KOPT-K1 (cell line): ENCODE measurements around the gene ANO10.
"Not testable (repeated sequence)": the region's sequence is repeated elsewhere in the genome, so short reads cannot be mapped to it uniquely, and the experiment has no call there.

Experiments
- H3K27ac ChIP-seq: fragments of 200-600 bp; sonication (generic); 2 replicates; pipeline ENCODE4 v1.5.1; 2016; ENCODE audit warnings: antibody characterized with exemption, mild to moderate bottlenecking, low read depth, low read length; ENCODE audit not compliant: poor library complexity, severe bottlenecking
- H3K36me3 ChIP-seq: fragments of 200-600 bp; sonication (generic); 2 replicates; pipeline ENCODE4 v1.5.1; 2017; ENCODE audit warnings: antibody characterized with exemption, mild to moderate bottlenecking, low read length, moderate library complexity; ENCODE audit not compliant: insufficient read depth
- H3K9me3 ChIP-seq: fragments of 200-600 bp; sonication (generic); 2 replicates; pipeline ENCODE4 v1.5.1; 2017; ENCODE audit warnings: antibody characterized with exemption, low read length, mild to moderate bottlenecking; ENCODE audit not compliant: insufficient read depth, poor library complexity, severe bottlenecking

The ANO10 gene

DNA sequence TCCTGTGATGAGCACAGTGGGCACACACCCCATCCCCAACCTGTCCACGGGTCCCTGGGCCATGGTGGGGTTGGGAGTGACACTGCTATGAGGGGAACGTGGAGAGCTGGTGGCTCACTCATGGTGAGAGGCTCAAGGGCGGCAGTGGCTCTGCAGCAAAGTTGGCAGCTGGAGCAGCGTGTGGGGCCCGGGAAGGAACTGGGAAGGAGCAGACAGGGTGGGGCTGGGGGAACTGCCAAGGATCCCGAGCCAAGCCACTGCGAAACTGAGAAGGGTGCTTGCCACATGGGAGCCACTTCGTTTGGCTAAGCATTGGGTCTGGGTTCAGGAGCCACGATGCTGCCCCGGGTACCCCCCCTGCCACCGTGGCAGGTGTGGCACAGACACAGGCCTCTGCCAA lies 255.3 kb downstream of the ANO10 start:
- Histone ChIP-seq H3K9me3 (no peaks in the 10 kb centered on the region), H3K27ac (no peak overlapping the region), H3K36me3 (no peaks in the 10 kb centered on the region)

- no peak overlapping the region for H3K27ac ChIP-seq
Measured at GRCh38 chr3:43365601-43366305, 256.1 kb downstream of the ANO10 start.

GRCh38 chr3:43364926-43365325 lies 256.9 kb downstream of the ANO10 start:
- no peak overlapping the region for H3K27ac ChIP-seq
- H3K9me3 ChIP-seq = no peaks in the 10 kb centered on the region

More at GRCh38 chr3:43365601-43366305, 256.1 kb downstream of the ANO10 start:
- Histone ChIP-seq H3K9me3 (no peaks in the 10 kb centered on the region), H3K36me3 (no peaks in the 10 kb centered on the region)

GRCh38 chr3:43364494-43364893 lies 257.3 kb downstream of the ANO10 start:
- no peaks in the 10 kb centered on the region for H3K9me3 ChIP-seq
- no peak overlapping the region for H3K27ac ChIP-seq
- no peaks in the 10 kb centered on the region for H3K36me3 ChIP-seq

More at GRCh38 chr3:43364926-43365325, 256.9 kb downstream of the ANO10 start:
- H3K36me3 ChIP-seq = no peaks in the 10 kb centered on the region

DNA sequence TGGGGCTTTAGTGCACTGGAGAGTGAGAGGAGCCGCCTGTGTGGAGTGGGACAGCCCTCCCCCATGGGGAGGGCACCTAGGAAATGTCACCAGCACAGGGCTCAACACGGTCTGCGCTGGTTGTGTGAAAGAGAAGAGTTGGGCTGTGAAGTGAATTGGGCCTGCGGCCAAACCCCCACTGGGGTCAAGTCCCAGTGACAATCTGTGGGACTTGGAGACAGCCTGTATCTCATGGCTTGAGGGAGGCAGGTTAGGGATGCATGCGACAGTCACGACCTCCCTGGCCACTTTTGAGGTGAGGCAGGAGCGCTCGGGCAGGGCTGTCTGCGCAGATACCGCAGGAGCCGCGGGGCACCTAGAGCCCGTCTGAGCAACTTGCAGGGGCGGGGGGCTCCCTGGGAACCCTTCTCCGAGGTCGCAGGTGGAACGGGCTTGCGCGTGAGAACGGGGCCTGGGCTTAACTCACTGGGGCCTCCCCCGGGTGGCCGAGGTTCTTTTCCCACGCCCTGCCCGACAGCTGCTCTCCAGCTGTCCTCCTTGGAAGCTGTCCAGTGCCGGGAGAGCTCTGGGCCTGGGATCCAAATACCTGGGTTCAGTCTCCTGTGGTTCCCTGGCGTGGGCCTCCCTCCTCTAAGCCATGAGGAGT lies 258.1 kb downstream of the ANO10 start:
- H3K9me3 ChIP-seq = no peaks in the 10 kb centered on the region
- no peaks in the 10 kb centered on the region for H3K36me3 ChIP-seq
- no peak overlapping the region for H3K27ac ChIP-seq

GRCh38 chr3:43362961-43363360 lies 258.9 kb downstream of the ANO10 start:
- Histone ChIP-seq H3K36me3 (no peaks in the 10 kb centered on the region), H3K27ac (no peak overlapping the region), H3K9me3 (no peaks in the 10 kb centered on the region)

DNA sequence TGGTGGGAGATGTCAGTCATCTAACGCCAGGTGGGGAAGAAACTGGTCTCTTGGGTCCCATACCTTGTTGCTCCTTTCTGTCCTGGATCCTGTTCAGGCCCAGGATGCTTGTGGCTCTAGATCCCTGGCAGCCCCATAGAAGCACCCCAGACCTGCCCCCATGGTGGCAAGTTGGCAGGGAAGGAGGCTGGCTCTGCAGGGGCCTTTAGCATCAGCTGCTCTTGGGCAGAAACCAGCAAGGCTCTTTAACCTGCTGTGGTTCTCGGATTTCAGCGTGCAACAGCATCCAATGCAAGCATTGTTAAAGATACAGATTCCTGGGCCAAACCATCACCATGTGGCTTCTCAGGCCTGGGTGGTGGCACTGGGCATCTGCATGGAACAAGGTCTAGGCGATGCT lies 259.6 kb downstream of the ANO10 start:
- no peaks in the 10 kb centered on the region for H3K9me3 ChIP-seq
- H3K36me3 ChIP-seq = no peaks in the 10 kb centered on the region
- H3K27ac ChIP-seq = no peak overlapping the region

- Histone ChIP-seq H3K27ac (no peak overlapping the region), H3K36me3 (no peaks in the 10 kb centered on the region), H3K9me3 (peaks cover 9% of the 10 kb centered on the region)
Measured at GRCh38 chr3:43361077-43361476, 260.7 kb downstream of the ANO10 start.

DNA sequence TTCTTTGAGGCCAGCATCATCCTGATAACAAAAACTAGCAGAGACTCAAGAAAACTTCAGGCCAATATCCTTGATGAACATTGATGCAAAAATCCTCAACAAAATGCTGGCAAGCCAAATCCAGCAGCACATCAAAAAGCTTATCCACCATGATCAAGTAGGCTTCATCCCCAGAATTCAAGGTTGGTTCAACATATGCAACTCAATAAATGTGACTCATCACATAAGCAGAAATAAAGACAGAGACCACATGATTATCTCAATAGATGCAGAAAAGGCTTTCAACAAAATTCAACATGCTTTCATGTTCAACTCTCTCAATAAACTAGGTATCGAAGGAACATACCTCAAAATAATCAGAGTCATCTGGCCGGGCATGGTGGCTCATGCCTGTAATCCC lies 265.8 kb downstream of the ANO10 start:
- H3K9me3 ChIP-seq = peaks cover 56% of the 10 kb centered on the region
- peaks cover 10% of the 10 kb centered on the region; the same call in 1 of the 2 replicates for H3K36me3 ChIP-seq
- H3K27ac ChIP-seq = not testable (repeated sequence)

DNA sequence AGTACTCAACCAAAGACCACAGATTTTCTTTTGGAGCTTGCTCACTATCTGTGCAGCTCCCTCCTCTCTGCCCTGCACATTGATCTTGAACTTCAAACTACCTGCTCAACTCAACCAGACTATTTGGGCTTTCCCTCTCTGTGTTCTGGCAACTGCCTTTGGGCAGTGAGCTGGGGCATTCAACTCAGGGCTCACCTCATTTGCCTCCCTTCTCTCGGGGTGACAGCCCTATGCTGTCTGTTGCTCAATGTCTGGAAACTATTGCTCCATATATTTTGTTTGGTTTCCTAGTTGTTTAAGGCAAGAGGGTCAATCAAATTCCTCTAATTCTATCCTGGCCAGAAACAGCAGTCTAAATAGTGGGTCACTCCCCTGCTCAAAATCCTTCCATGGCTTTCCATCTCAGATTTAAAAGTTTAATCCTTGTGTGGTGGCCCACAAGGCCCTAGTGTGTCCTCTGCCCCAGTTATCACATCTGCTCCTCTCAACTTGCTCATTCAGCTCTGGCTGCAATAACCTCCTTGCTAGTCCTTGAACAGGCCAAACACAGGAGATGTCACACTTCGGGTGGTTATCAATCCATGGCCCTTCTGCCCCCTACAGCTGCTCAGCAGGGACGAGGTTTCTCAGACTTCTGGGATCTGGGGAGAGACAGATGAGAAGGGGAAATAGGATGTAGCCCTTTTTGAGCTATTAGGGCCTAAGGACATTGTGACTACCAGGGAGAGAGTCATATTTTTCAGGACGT lies 267.7 kb downstream of the ANO10 start:
- Histone ChIP-seq H3K36me3 (peaks cover 28% of the 10 kb centered on the region), H3K27ac (no peak overlapping the region), H3K9me3 (peaks cover 56% of the 10 kb centered on the region)

DNA sequence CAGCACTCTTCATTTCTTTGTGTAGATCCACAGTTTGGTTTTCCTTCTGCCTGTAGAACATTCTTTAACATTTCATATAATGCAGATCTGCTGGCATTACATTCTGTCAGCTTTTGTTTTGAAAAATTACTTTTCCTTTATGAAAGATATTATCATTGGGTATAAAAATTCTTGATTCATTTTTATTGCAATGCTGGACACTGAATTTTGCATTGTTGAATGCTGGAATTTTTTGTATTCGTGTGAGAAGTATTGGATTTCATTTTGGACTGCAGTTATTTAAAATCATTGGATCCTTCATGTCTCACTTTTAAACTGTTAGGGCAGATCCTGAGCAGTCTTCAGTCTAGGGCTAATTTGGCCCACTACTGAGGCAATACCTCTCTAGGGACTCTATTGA lies 268.4 kb downstream of the ANO10 start:
- H3K36me3 ChIP-seq = peaks cover 35% of the 10 kb centered on the region
- peaks cover 56% of the 10 kb centered on the region for H3K9me3 ChIP-seq
- H3K27ac ChIP-seq = no peak overlapping the region

- H3K36me3 ChIP-seq = peaks cover 61% of the 10 kb centered on the region
Measured at GRCh38 chr3:43349716-43350115, 272.1 kb downstream of the ANO10 start.

DNA sequence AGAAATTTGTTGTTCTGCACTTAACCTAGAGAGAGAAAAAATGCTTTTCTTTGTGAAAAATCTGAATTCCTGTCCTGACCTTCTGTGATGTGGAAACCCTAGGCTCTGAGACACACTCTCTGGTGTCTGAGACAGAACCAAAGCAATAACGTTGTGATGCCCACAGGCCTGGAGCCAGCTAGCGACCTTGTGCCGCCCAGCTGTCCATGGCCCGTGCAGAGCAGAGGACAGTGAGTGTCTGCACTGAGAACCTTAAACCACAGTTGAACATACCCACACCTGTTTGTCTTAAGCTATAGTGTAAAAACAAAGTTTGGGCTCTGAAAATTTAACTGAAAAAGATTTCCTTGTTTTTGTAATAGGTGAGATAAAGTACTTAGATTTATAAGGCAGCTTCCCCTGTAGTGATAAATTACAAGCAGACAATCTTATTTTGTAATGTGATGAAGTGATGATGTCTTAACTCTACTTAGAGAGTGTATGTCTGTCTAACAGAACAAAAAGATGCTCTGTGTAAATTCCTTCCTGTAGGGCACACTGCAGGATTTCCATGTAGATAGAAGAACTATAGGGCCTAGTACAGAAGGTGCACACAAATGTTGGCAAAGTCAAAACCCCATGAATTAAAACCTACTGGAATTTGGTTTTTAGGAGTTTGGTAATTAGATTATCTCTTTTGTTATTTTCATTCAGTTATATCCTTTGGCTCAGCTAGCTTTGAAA lies 272.8 kb downstream of the ANO10 start:
- H3K9me3 ChIP-seq = peaks cover 27% of the 10 kb centered on the region
- no peak overlapping the region for H3K27ac ChIP-seq
- H3K36me3 ChIP-seq = peaks cover 66% of the 10 kb centered on the region

More at GRCh38 chr3:43349716-43350115, 272.1 kb downstream of the ANO10 start:
- no peak overlapping the region for H3K27ac ChIP-seq
- peaks cover 34% of the 10 kb centered on the region for H3K9me3 ChIP-seq

- H3K9me3 ChIP-seq = peaks cover 20% of the 10 kb centered on the region
- H3K36me3 ChIP-seq = peaks cover 68% of the 10 kb centered on the region
- H3K27ac ChIP-seq = no peak overlapping the region
Measured at GRCh38 chr3:43348350-43348749, 273.5 kb downstream of the ANO10 start.

DNA sequence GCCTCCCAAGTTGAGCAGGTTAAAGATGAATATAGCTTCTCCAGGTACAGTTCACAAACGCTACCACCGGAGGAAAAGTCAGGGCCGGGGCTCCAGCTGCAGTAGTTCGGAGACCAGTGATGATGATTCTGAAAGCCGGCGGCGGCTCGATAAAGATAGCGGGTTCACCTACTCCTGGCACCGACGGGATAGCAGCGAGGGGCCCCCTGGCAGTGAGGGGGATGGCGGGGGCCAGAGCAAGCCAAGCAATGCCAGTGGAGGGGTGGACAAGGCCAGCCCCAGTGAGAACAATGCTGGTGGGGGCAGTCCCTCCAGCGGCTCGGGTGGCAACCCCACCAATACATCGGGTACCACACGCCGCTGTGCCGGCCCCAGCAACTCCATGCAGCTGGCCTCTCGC lies 274.0 kb downstream of the ANO10 start:
- peak overlapping the region; percentile 56 for H3K27ac ChIP-seq
- peaks cover 14% of the 10 kb centered on the region for H3K9me3 ChIP-seq
- peaks cover 73% of the 10 kb centered on the region for H3K36me3 ChIP-seq
